HG02759 (cell line): ENCODE results near the gene CBX4.
"Not testable (repeated sequence)": the region's sequence is repeated elsewhere in the genome, so short reads cannot be mapped to it uniquely, and the experiment has no call there.

ENCODE experiments used
- ATAC-seq: cut with Tn5 transposase; IDR thresholded peaks from one replicate; pipeline ENCODE4 v1.9.1; 2021; ENCODE audit warnings: mild to moderate bottlenecking, moderate library complexity; ENCODE audit not compliant: unreplicated experiment

The CBX4 gene

GRCh38 chr17:79861413-79862216 is 22.4 kb upstream of the CBX4 start:
- no peak for ATAC-seq

- ATAC-seq = no peak
Measured at GRCh38 chr17:79859676-79860615, 20.7 kb upstream of the CBX4 start.

GRCh38 chr17:79857095-79857494 is 17.9 kb upstream of the CBX4 start:
- ATAC-seq = no peak

- ATAC-seq = no peak
Measured at GRCh38 chr17:79855331-79856124, 16.3 kb upstream of the CBX4 start.

GRCh38 chr17:79854080-79855060 is 15.1 kb upstream of the CBX4 start:
- no peak for ATAC-seq

- not testable (repeated sequence) for ATAC-seq
Measured at GRCh38 chr17:79853168-79853567, 13.9 kb upstream of the CBX4 start.

- ATAC-seq = no peak
Measured at GRCh38 chr17:79852748-79853147, 13.5 kb upstream of the CBX4 start.

GRCh38 chr17:79851461-79851817 is 12.2 kb upstream of the CBX4 start:
- ATAC-seq = no peak

GRCh38 chr17:79850571-79851460 is 11.6 kb upstream of the CBX4 start:
- ATAC-seq = no peak

- ATAC-seq = no peak
Measured at GRCh38 chr17:79849953-79850352, 10.7 kb upstream of the CBX4 start.

- ATAC-seq = no peak
Measured at GRCh38 chr17:79848370-79848766, 9.1 kb upstream of the CBX4 start.

- ATAC-seq = no peak
Measured at GRCh38 chr17:79847698-79848369, 8.6 kb upstream of the CBX4 start.

GRCh38 chr17:79845601-79845949 is 6.3 kb upstream of the CBX4 start:
- no peak for ATAC-seq

- ATAC-seq = no peak
Measured at GRCh38 chr17:79844869-79845600, 5.8 kb upstream of the CBX4 start.

- no peak for ATAC-seq
Measured at GRCh38 chr17:79843816-79844800, 4.9 kb upstream of the CBX4 start.

- no peak for ATAC-seq
Measured at GRCh38 chr17:79843474-79843815, 4.2 kb upstream of the CBX4 start.
